H1 (cell line): ENCODE results near the gene TRAPPC6A. TPM values are rescaled to one million over a fixed set of nuclear protein-coding genes. Genes with fewer than 3 reads are reported as not detected.

Experiments
- CTCF ChIA-PET: fragments of 300-600 bp; sonication (Branson Sonifier 250); formaldehyde crosslinking; loops from one replicate; lab custom pipeline; 2021; ENCODE audit not compliant: partially characterized antibody; lab: Charles Lee
- POLR2A ChIA-PET: fragments of 300-600 bp; sonication (Branson Sonifier 250); formaldehyde crosslinking; loops from one replicate; lab custom pipeline; 2021; ENCODE audit warnings: inconsistent platforms; ENCODE audit not compliant: partially characterized antibody; lab: Charles Lee
- DNase-seq, 2 experiments: peaks; one replicate each; pipeline versions ENCODE4 v3.0.0 to v3.0.0-alpha.2; 2010 to 2022; ENCODE audit warnings: low spot score in 2 of 2, low read depth in 1 of 2, mixed read lengths in 1 of 2
- FAIRE-seq: peaks from 2 replicates; lab custom pipeline; 2011; peaks lifted over from hg19 to GRCh38; lab: Jason Lieb, UNC
- H2AFZ ChIP-seq: 2 replicates; pipeline ENCODE4 v1.8.1; 2012; ENCODE audit warnings: low read length, inconsistent platforms
- H2AK5ac ChIP-seq: 2 replicates; pipeline ENCODE4 v1.6.1; 2013; ENCODE audit warnings: low read depth, low read length
- H2BK120ac ChIP-seq: replicated peaks from 2 replicates; pipeline ENCODE3; 2013; ENCODE audit warnings: low read depth, low read length, inconsistent platforms
- H2BK12ac ChIP-seq: 2 replicates; pipeline ENCODE4 v1.6.1; 2013; ENCODE audit warnings: low read depth, low read length
- H2BK15ac ChIP-seq: 2 replicates; pipeline ENCODE4 v1.6.1; 2013; ENCODE audit warnings: low read length
- H2BK20ac ChIP-seq: 2 replicates; pipeline ENCODE4 v1.6.1; 2013; ENCODE audit warnings: low read length
- H2BK5ac ChIP-seq: 2 replicates; pipeline ENCODE4 v1.6.1; 2013; ENCODE audit warnings: low read depth, low read length
- H3K14ac ChIP-seq: 2 replicates; pipeline ENCODE4 v1.6.1; 2013; ENCODE audit warnings: inconsistent platforms; ENCODE audit not compliant: insufficient read length
- H3K18ac ChIP-seq: 2 replicates; pipeline ENCODE4 v1.6.1; 2013; ENCODE audit warnings: low read length; ENCODE audit errors: extremely low read depth
- H3K23ac ChIP-seq: 2 replicates; pipeline ENCODE4 v1.6.1; 2013; ENCODE audit warnings: inconsistent platforms; ENCODE audit not compliant: insufficient read length
- H3K23me2 ChIP-seq: 2 replicates; pipeline ENCODE4 v1.6.1; 2013; ENCODE audit warnings: low read depth, low read length
- H3K27ac ChIP-seq: 2 replicates; pipeline ENCODE4 v1.6.1; 2011; ENCODE audit warnings: low read depth, low read length, inconsistent platforms
- H3K27me3 ChIP-seq, 4 experiments: replicated peaks in 1 of 4; 1 replicate in 1 of 4; 2 replicates in 3 of 4; pipeline versions ENCODE4 v1.6.1 to v1.8.1; 2011 to 2013; ENCODE audit warnings: low read length in 3 of 4, mild to moderate bottlenecking in 3 of 4, inconsistent platforms in 2 of 4, mixed read lengths in 2 of 4, moderate library complexity in 1 of 4; ENCODE audit not compliant: control insufficient read depth in 3 of 4, insufficient read depth in 3 of 4; ENCODE audit errors: extremely low read depth in 1 of 4
- H3K36me3 ChIP-seq, 4 experiments: 2 replicates each; pipeline versions ENCODE4 v1.6.1 to v1.8.1; 2011 to 2013; ENCODE audit warnings: mild to moderate bottlenecking in 4 of 4, low read length in 3 of 4, moderate library complexity in 2 of 4, control low read depth in 1 of 4, inconsistent platforms in 1 of 4; ENCODE audit not compliant: insufficient read depth in 4 of 4, control insufficient read depth in 2 of 4
- H3K4ac ChIP-seq: replicated peaks from 2 replicates; pipeline ENCODE3; 2013; ENCODE audit warnings: low read length, low read depth, mixed read lengths, inconsistent platforms; ENCODE audit not compliant: insufficient read length
- H3K4me1 ChIP-seq, 4 experiments: replicated peaks in 1 of 4; 1 replicate in 1 of 4; 2 replicates in 3 of 4; pipeline versions ENCODE4 v1.6.1 to v1.8.1; 2011 to 2013; ENCODE audit warnings: low read length in 3 of 4, inconsistent platforms in 2 of 4, mixed read lengths in 1 of 4; ENCODE audit not compliant: insufficient read depth in 4 of 4, control insufficient read depth in 3 of 4
- H3K4me2 ChIP-seq, 2 experiments: 2 replicates each; pipeline versions ENCODE4 v1.6.1 to v1.8.1; 2011 to 2013; ENCODE audit warnings: low read depth in 2 of 2, low read length in 2 of 2, control low read depth in 1 of 2, inconsistent platforms in 1 of 2, mild to moderate bottlenecking in 1 of 2; ENCODE audit not compliant: insufficient read depth in 1 of 2
- H3K4me3 ChIP-seq, 4 experiments: fragments of 200-600, 300-600 bp in 1 of 4; sonication (generic), shearing (Covaris generic), sonication (Bioruptor Twin) in 1 of 4; 2 replicates each; pipeline versions ENCODE4 v1.5.1 to v1.8.1; 2011 to 2016; ENCODE audit warnings: low read length in 4 of 4, low read depth in 3 of 4, control low read depth in 2 of 4, inconsistent platforms in 2 of 4, mild to moderate bottlenecking in 2 of 4, mixed read lengths in 1 of 4, moderate library complexity in 1 of 4; ENCODE audit not compliant: insufficient read depth in 2 of 4; ENCODE audit errors: extremely low read depth in 1 of 4
- H3K56ac ChIP-seq: replicated peaks from 2 replicates; pipeline ENCODE3; 2013; ENCODE audit warnings: low read depth, mild to moderate bottlenecking, mixed read lengths, low read length, inconsistent platforms; ENCODE audit not compliant: insufficient read length
- H3K79me1 ChIP-seq: 2 replicates; pipeline ENCODE4 v1.6.1; 2013; ENCODE audit warnings: low read depth, low read length, control low read depth
- H3K79me2 ChIP-seq, 2 experiments: 2 replicates each; pipeline versions ENCODE4 v1.6.1 to v1.8.1; 2012 to 2013; ENCODE audit warnings: low read length in 2 of 2, mild to moderate bottlenecking in 2 of 2, inconsistent platforms in 1 of 2; ENCODE audit not compliant: insufficient read depth in 2 of 2, control insufficient read depth in 1 of 2
- H3K9ac ChIP-seq, 4 experiments: replicated peaks in 1 of 4; 1 replicate in 1 of 4; 2 replicates in 3 of 4; pipeline versions ENCODE4 v1.6.1 to v1.8.1; 2011 to 2013; ENCODE audit warnings: low read depth in 3 of 4, low read length in 3 of 4, control low read depth in 2 of 4, mild to moderate bottlenecking in 2 of 4, moderate library complexity in 2 of 4, inconsistent platforms in 1 of 4; ENCODE audit errors: extremely low read depth in 1 of 4
- H3K9me3 ChIP-seq, 2 experiments: 2 replicates each; pipeline versions ENCODE4 v1.6.1 to v1.8.1; 2012 to 2013; ENCODE audit warnings: mild to moderate bottlenecking in 2 of 2, moderate library complexity in 2 of 2, control low read depth in 1 of 2, inconsistent platforms in 1 of 2, low read depth in 1 of 2, low read length in 1 of 2, mixed read lengths in 1 of 2; ENCODE audit not compliant: insufficient read depth in 2 of 2
- H4K20me1 ChIP-seq, 2 experiments: replicated peaks in 1 of 2; 2 replicates each; pipeline versions ENCODE3 to v1.8.1; 2011 to 2013; ENCODE audit warnings: inconsistent platforms in 2 of 2, low read length in 2 of 2, mild to moderate bottlenecking in 1 of 2; ENCODE audit not compliant: insufficient read depth in 2 of 2, control insufficient read depth in 1 of 2
- H4K5ac ChIP-seq: 2 replicates; pipeline ENCODE4 v1.6.1; 2013; ENCODE audit warnings: low read length, low read depth, mixed read lengths, inconsistent platforms; ENCODE audit not compliant: insufficient read length
- H4K8ac ChIP-seq: 2 replicates; pipeline ENCODE4 v1.8.0; 2013; ENCODE audit warnings: mild to moderate bottlenecking, moderate library complexity, low read length, inconsistent platforms; ENCODE audit not compliant: insufficient read depth; ENCODE audit errors: extremely low read depth
- H4K91ac ChIP-seq: replicated peaks from 2 replicates; pipeline ENCODE3; 2013; ENCODE audit warnings: low read length, mixed read lengths, inconsistent platforms; ENCODE audit not compliant: insufficient read length
- KDM5A ChIP-seq: fragments of 200-600 bp; IDR thresholded peaks from 2 replicates; pipeline ENCODE4 v1.7.1; 2012; ENCODE audit warnings: mild to moderate bottlenecking, low read length, inconsistent platforms, mixed read lengths
- WGBS, 2 experiments: shearing (Covaris generic) in 1 of 2; methylation state at CpG; one replicate each; pipeline versions ENCODE4 v1.1.6 to v1.1.7; 2013 to 2015; ENCODE audit warnings: low lambda C conversion rate in 2 of 2, mixed read lengths in 2 of 2, inconsistent platforms in 1 of 2, low coverage in 1 of 2, missing lambda C conversion rate in 1 of 2; ENCODE audit not compliant: insufficient replicate concordance in 2 of 2, insufficient coverage in 1 of 2, insufficient read length in 1 of 2; ENCODE audit errors: extremely low coverage in 1 of 2, missing lambda C conversion rate in 1 of 2; 5-methylcytosine and 5-hydroxymethylcytosine counted together
- polyA plus RNA-seq, 7 experiments: library from polyadenylated mRNA; depleted of rRNA in 3 of 7; stranded (reverse) in 5 of 7; unstranded in 2 of 7; fragments of >200 nt in 5 of 7; fragments of 200-250 nt in 2 of 7; gene quantifications; 1 replicate in 5 of 7; 2 replicates in 1 of 7; 4 replicates in 1 of 7; pipeline versions ENCODE4 v1.2.1 to v1.2.3, GENCODE V29; 2011 to 2013; ENCODE audit warnings: missing spikeins in 2 of 7, mixed read lengths in 2 of 7
- total RNA-seq: library from RNA; stranded (reverse); fragmentation: NEBNext Ultra II Directional; extraction: Animal tissue kit (Norgen Biotek cat#: 25700); gene quantifications from 2 replicates; pipeline ENCODE4 v1.2.1, GENCODE V29; 2021

The TRAPPC6A gene
- total and polyA plus RNA-seq, 2 of the 8 experiments (the other 6 are each of a cell fraction or from before 2014, with no cell fraction given), result 31.8 to 130 TPM

GRCh38 chr19:45140144-45140503 is 37.9 kb downstream of the TRAPPC6A start:
- CTCF ChIA-PET, result interaction anchor here (0.5 to 2.8 kb wide), 8 partner anchors 9 to 51 kb away, joined by 3 to 5 read pairs (median 3); no protein-coding TSS in a partner anchor
- POLR2A ChIA-PET, result interaction anchor here (1.9 kb wide), 1 partner anchor 9 kb away, joined by 4 read pairs; no protein-coding TSS in a partner anchor
- TF ChIP-seq KDM5A, result no peak

More at GRCh38 chr19:45140144-45140503, 37.9 kb downstream of the TRAPPC6A start:
- H2BK12ac ChIP-seq, result no peak overlapping the region
- H4K8ac ChIP-seq, result no peak overlapping the region
- H3K4me1 ChIP-seq, result peaks cover 0 to 18% (median 8%) of the 10 kb centered on the region in 4 experiments; a peak in 5 of 7 replicates
- H2AFZ ChIP-seq, result no peak overlapping the region
- no peak overlapping the region for H2AK5ac ChIP-seq
- H2BK5ac ChIP-seq, result peak overlapping the region; percentile 44; the same call in 1 of the 2 replicates
- H3K4ac ChIP-seq, result no peak overlapping the region
- no peak overlapping the region; a peak in 1 of 7 replicates for H3K9ac ChIP-seq
- H2BK120ac ChIP-seq, result no peak overlapping the region
- H3K4me3 ChIP-seq, result no peak overlapping the region
- H3K27ac ChIP-seq, result 0 out of 2 replicates have a peak overlapping the region, but pooled peaks have one; percentile 38
- H3K27me3 ChIP-seq, result no peaks in the 10 kb centered on the region
- H3K18ac ChIP-seq, result no peak overlapping the region
- no peak overlapping the region for H3K14ac ChIP-seq
- H4K20me1 ChIP-seq, result peaks cover 3 to 11% of the 10 kb centered on the region in 2 experiments
- H4K91ac ChIP-seq, result no peak overlapping the region
- no peak overlapping the region for H3K4me2 ChIP-seq
- no peak overlapping the region for H4K5ac ChIP-seq
- no peak overlapping the region for H2BK15ac ChIP-seq
- no peak overlapping the region for H3K23ac ChIP-seq
- no peaks in the 10 kb centered on the region for H3K9me3 ChIP-seq
- peaks cover 2 to 13% (median 7%) of the 10 kb centered on the region in 4 experiments; a peak in 4 of 8 replicates for H3K36me3 ChIP-seq
- H3K56ac ChIP-seq, result no peak overlapping the region
- no peaks in the 10 kb centered on the region for H3K23me2 ChIP-seq
- DNase-seq (no peak), FAIRE-seq (no peak)
- no peak overlapping the region for H2BK20ac ChIP-seq
- WGBS, 2 experiments, result 80% methylated on average over 6 of the region's 8 CpGs; no CpG with 5 or more reads in 1 of the 2 experiments
- H3K79me1 ChIP-seq, result peaks cover 12% of the 10 kb centered on the region
- H3K79me2 ChIP-seq, result peaks cover 0 to 15% of the 10 kb centered on the region in 2 experiments; a peak in 1 of 4 replicates
